ENCODE measurements around the gene UTP14C.
"Not testable (repeated sequence)": the region's sequence is repeated elsewhere in the genome, so short reads cannot be mapped to it uniquely, and the experiment has no call there.

The UTP14C gene

DNA sequence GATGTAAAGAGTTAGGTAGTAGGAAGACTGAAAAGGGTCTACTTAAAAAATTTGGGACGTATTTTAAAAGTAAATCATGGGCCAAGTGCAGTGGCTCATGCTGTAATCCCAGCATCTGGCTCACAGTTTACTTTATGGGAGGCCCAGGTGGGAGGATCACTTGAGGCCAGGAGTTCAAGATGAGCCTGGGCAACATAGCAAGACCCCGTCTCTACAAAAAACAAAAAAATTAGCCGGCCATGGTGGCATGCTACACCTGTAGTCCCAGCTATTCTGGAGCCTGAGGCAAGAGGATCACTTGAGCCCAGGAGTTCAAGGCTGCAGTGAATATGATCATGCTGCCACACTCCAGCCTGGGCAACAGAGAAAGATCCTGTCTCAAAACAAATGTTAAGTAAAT is 23.0 kb downstream of the UTP14C start:
- H3K27me3 Mint-ChIP-seq (ENCODE audit: low read depth), result no peaks in the 10 kb centered on the region
- TF ChIP-seq, protein P1, sequence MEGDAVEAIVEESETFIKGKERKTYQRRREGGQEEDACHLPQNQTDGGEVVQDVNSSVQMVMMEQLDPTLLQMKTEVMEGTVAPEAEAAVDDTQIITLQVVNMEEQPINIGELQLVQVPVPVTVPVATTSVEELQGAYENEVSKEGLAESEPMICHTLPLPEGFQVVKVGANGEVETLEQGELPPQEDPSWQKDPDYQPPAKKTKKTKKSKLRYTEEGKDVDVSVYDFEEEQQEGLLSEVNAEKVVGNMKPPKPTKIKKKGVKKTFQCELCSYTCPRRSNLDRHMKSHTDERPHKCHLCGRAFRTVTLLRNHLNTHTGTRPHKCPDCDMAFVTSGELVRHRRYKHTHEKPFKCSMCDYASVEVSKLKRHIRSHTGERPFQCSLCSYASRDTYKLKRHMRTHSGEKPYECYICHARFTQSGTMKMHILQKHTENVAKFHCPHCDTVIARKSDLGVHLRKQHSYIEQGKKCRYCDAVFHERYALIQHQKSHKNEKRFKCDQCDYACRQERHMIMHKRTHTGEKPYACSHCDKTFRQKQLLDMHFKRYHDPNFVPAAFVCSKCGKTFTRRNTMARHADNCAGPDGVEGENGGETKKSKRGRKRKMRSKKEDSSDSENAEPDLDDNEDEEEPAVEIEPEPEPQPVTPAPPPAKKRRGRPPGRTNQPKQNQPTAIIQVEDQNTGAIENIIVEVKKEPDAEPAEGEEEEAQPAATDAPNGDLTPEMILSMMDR (IDR thresholded peaks at IDR 0.05; ENCODE audit: unreplicated experiment in 3 of 3), result no peak
- H3K9me3 Mint-ChIP-seq, result peaks cover 6% of the 10 kb centered on the region
- H3K4me1 Mint-ChIP-seq, result no peaks in the 10 kb centered on the region
- H3K4me3 Mint-ChIP-seq, result no peak overlapping the region
- peaks cover 12% of the 10 kb centered on the region for H3K36me3 Mint-ChIP-seq (ENCODE audit: low read depth)
- H3K27ac Mint-ChIP-seq, result no peak overlapping the region

DNA sequence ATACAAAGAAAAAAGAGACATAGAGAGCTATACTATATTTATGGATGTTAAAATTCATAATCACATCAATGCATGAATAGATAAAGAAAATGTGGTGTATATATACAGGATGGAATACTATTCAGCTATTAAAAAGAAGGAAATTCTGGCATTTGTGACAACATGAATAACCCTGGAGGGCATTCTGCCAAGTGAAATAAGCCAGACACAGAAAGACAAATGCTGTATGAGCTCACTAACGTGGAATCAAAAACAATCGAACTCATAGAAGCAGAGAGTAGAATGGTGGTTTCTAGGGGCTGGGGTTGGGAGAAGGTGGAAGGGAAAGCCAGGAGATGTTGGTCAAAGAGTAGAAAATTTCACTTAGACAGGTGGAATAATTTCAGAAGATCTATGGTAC is 24.0 kb downstream of the UTP14C start:
- Mint-ChIP-seq H3K4me1 (no peaks in the 10 kb centered on the region), H3K9me3 (peaks cover 7% of the 10 kb centered on the region), H3K27me3 (ENCODE audit: low read depth) (no peaks in the 10 kb centered on the region), H3K4me3 (no peak overlapping the region), H3K36me3 (ENCODE audit: low read depth) (peaks cover 12% of the 10 kb centered on the region), H3K27ac (no peak overlapping the region)
- TF ChIP-seq, protein P1 (IDR thresholded peaks at IDR 0.05; ENCODE audit: unreplicated experiment in 3 of 3), result no peak

DNA sequence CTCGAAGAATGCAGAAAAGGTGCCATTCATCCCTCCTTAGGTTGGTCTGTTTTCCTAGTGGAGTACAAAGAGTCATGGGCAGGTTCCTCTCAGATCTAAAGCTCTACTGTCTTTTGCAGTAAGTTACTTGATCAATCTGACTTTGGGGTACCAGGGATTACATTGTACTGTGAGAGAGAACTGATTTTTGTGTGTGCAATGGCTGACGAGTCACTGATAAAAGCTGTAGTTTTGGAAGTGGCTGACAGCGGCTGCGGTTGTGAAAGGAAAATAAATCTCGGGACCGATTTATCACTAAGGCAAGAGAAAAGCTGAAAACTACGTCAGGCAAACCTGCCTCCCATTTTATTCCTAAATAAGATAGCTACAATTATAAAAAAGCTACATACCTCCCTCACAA is 26.9 kb downstream of the UTP14C start:
- H3K27me3 Mint-ChIP-seq (ENCODE audit: low read depth), result no peaks in the 10 kb centered on the region
- no peaks in the 10 kb centered on the region for H3K4me1 Mint-ChIP-seq
- peaks cover 3% of the 10 kb centered on the region for H3K36me3 Mint-ChIP-seq (ENCODE audit: low read depth)
- H3K4me3 Mint-ChIP-seq, result no peak overlapping the region
- peaks cover 14% of the 10 kb centered on the region for H3K9me3 Mint-ChIP-seq
- no peak overlapping the region for H3K27ac Mint-ChIP-seq
- TF ChIP-seq, protein P1 (IDR thresholded peaks at IDR 0.05; ENCODE audit: unreplicated experiment in 3 of 3), result no peak

DNA sequence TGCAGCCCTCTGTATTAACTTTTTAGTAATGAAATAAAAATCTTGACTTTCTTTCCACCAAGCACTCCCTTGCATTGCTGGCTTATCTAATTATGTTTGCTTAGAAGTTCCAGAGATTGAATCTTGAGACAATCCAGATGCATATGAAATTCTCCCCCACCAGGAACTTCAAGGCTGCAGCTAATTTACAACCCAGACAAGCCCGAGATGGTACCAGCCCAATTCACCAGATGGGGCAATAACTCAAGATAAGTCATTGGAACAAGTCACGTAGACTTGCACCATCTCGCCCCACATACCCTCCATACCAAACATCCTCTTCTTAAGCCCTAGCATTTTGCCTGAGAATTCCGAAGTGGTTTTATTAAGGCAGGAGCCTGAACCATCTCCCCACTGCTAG is 29.0 kb downstream of the UTP14C start:
- H3K4me1 Mint-ChIP-seq, result no peaks in the 10 kb centered on the region
- TF ChIP-seq, protein P1 (IDR thresholded peaks at IDR 0.05; ENCODE audit: unreplicated experiment in 3 of 3), result no peak
- H3K36me3 Mint-ChIP-seq (ENCODE audit: low read depth), result peaks cover 3% of the 10 kb centered on the region
- H3K9me3 Mint-ChIP-seq, result peaks cover 14% of the 10 kb centered on the region
- H3K27me3 Mint-ChIP-seq (ENCODE audit: low read depth), result no peaks in the 10 kb centered on the region
- H3K27ac Mint-ChIP-seq, result no peak overlapping the region
- H3K4me3 Mint-ChIP-seq, result no peak overlapping the region

DNA sequence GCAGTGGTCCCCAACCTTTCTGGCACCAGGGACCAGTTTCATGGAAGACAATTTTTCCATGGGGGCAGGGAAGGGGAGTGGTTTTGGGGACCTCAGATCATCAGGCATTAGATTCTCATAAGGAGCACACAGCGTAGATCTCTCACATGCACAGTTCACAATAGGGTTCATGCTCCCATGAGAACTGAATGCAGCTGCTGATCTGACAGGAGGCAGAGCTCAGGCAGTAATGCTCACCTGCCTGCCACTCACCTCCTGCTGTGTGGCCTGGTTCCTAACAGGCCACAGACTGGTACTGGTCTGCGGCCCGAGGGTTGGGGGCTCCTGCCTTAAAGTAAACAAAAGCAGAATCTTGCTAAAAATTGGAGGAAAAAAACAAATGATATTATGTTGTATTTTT is 36.6 kb downstream of the UTP14C start:
- H3K9me3 Mint-ChIP-seq, result peaks cover 36% of the 10 kb centered on the region
- H3K27ac Mint-ChIP-seq; H3K27me3 Mint-ChIP-seq (ENCODE audit: low read depth); H3K4me1 Mint-ChIP-seq; H3K4me3 Mint-ChIP-seq: not testable (repeated sequence)
- H3K36me3 Mint-ChIP-seq (ENCODE audit: low read depth), result peaks cover 21% of the 10 kb centered on the region

DNA sequence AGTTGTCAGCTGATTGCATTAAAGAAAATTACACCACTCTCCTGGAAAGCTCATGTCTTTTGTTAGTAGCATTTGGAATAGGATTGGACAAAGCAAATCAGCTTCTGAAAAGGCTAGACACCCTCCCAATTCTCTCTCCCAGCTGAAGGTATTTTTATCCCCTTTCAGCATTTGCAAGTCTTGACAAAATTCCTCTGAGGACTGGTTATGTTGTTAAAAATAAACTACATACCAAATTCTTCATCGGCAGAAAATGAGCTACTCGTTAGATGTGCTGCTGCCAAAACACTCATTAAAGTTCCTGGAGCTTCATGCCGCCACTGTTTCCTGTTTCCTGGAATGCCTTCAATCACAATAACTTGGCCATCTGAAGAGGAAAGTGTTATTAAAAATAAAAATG is 37.1 kb downstream of the UTP14C start:
- H3K4me1 Mint-ChIP-seq, result no peaks in the 10 kb centered on the region
- H3K9me3 Mint-ChIP-seq, result peaks cover 36% of the 10 kb centered on the region
- no peak overlapping the region for H3K4me3 Mint-ChIP-seq
- H3K36me3 Mint-ChIP-seq (ENCODE audit: low read depth), result peaks cover 21% of the 10 kb centered on the region
- no peak overlapping the region for H3K27ac Mint-ChIP-seq
- H3K27me3 Mint-ChIP-seq (ENCODE audit: low read depth), result no peaks in the 10 kb centered on the region
- TF ChIP-seq, protein P1 (IDR thresholded peaks at IDR 0.05; ENCODE audit: unreplicated experiment in 3 of 3), result no peak
